Measurements from ENCODE around the gene SEC61B. TPM values are rescaled to one million over a fixed set of nuclear protein-coding genes. Genes with fewer than 3 reads are reported as not detected.

The SEC61B gene
- total and polyA plus RNA-seq, 9 of the 15 experiments (the other 6 are each of a cell fraction or from before 2014, with no cell fraction given), result 57.8 to 262 (median 172) TPM

DNA sequence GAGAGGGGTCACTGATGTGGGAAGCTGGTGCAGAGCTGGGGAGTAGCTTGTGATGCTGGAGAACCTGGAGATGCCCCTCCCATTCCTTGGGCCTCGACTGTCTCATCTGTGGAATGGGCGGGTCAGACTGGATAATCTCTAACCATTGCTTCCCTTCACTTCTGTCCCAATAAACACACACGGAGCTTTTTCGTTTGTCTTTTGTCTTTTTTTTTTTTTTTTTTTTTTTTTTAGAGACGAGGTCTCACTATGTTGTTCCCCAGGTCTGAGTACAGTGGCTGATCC lies 36.8 kb upstream of the SEC61B start:
- peak overlapping the region; percentile 79; the same call in 1 of the 2 replicates for H2AFZ ChIP-seq (ENCODE audit: low read depth, low read length)
- ChIA-PET CTCF (ENCODE audit: low intra/inter-chr PET ratio) (interaction anchor here (1.4 kb wide), 1 partner anchor 825 kb away, joined by 7 read pairs; no protein-coding TSS in a partner anchor), POLR2A (interaction anchor here (0.6 to 1.5 kb wide), 4 partner anchors 12 to 400 kb away, joined by 3 to 7 read pairs (median 4); partner anchors contain the start of genes ALG2 and SEC61B)
- intact Hi-C loops (cut with micrococcal nuclease), result loop anchor here (2.0 to 10.0 kb wide), 7 partner anchors 80 to 800 kb away; no protein-coding TSS in a partner anchor
- no peaks in the 10 kb centered on the region for H3K9me1 ChIP-seq (ENCODE audit: control insufficient read depth, insufficient read depth, low read length)
- peaks cover 22 to 42% of the 10 kb centered on the region in 2 experiments; a peak in 4 of 5 replicates for H3K27me3 ChIP-seq (ENCODE audit: control insufficient read depth in 2 of 2, insufficient read depth in 2 of 2, low read length in 2 of 2)
- no TSS peak for BruUV-seq (replicated peaks)
- DNase-seq (ENCODE audit: extremely low read depth in 1 of 4, low spot score in 3 of 4), result no peak
- 3% methylated on average over 3 of the region's 5 CpGs for WGBS (ENCODE audit: insufficient coverage, low coverage, missing lambda C conversion rate)
- H3K4me3 ChIP-seq, result no peak overlapping the region
- no peaks in the 10 kb centered on the region for H3K79me2 ChIP-seq (ENCODE audit: control insufficient read depth, insufficient read depth, low read length)
- no peak overlapping the region for H3K27ac ChIP-seq (ENCODE audit: extremely low read depth, low read depth, low read length)
- H3K4me1 ChIP-seq (replicated peaks in 1 of 2; ENCODE audit: control insufficient read depth in 2 of 2, insufficient read depth in 2 of 2, low read length in 2 of 2), result peaks cover 2 to 5% of the 10 kb centered on the region in 2 experiments; a peak in 3 of 5 replicates
- TF ChIP-seq KDM1A (IDR thresholded peaks at IDR 0.05) (peak in 1 of 2 experiments; percentile 15; a peak in 1 of 4 replicates), RBM25 (IDR thresholded peaks at IDR 0.05; ENCODE audit: low read depth, low read length, severe bottlenecking) (peak; percentile 84)
- TF ChIP-seq, protein P1, sequence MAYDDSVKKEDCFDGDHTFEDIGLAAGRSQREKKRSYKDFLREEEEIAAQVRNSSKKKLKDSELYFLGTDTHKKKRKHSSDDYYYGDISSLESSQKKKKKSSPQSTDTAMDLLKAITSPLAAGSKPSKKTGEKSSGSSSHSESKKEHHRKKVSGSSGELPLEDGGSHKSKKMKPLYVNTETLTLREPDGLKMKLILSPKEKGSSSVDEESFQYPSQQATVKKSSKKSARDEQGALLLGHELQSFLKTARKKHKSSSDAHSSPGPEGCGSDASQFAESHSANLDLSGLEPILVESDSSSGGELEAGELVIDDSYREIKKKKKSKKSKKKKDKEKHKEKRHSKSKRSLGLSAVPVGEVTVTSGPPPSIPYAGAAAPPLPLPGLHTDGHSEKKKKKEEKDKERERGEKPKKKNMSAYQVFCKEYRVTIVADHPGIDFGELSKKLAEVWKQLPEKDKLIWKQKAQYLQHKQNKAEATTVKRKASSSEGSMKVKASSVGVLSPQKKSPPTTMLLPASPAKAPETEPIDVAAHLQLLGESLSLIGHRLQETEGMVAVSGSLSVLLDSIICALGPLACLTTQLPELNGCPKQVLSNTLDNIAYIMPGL (CRISPR knock-in tag; IDR thresholded peaks at IDR 0.05), result no peak
- H3K36me3 ChIP-seq (ENCODE audit: control insufficient read depth, insufficient read depth, low read length), result no peaks in the 10 kb centered on the region
- no peak for ATAC-seq
- no peaks in the 10 kb centered on the region for H3K9me3 ChIP-seq (replicated peaks; ENCODE audit: control insufficient read depth, insufficient read depth, low read depth, low read length)
- H4K20me1 ChIP-seq (replicated peaks; ENCODE audit: control insufficient read depth, insufficient read depth, low read length), result no peaks in the 10 kb centered on the region
- in situ Hi-C loops (cut with MboI), result loop anchor here (10.0 kb wide), 2 partner anchors 830 to 1030 kb away; no protein-coding TSS in a partner anchor
- no peak for FAIRE-seq
- H3K4me2 ChIP-seq (ENCODE audit: insufficient read depth, low read length), result peak overlapping the region; percentile 71; the same call in 1 of the 2 replicates
- peak overlapping the region in 1 of 2 experiments; percentile 32; a peak in 2 of 4 replicates for H3K9ac ChIP-seq (ENCODE audit: insufficient read depth in 1 of 2, low read depth in 2 of 2, low read length in 2 of 2)
